ENCODE results near the gene TRIM17.
"Not testable (repeated sequence)": the region's sequence is repeated elsewhere in the genome, so short reads cannot be mapped to it uniquely, and the experiment has no call there.

TRIM17 gene

DNA sequence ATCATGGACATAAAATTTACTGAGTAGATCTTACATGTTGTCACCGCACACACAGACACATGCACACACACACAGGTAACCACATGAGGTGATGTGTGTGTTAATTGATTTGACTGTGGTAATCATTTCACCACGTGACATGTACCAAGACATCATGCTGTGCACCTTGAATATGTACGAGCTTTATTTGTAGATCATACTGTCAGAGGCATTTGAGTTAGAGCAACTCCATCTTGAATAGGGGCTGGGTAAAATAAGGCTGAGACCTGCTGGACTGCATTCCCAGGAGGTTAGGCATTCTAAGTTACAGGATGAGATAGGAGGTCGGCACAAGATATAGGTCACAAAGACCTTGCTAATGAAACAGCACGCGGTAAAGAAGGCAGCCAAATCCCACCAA lies 31.7 kb upstream of the TRIM17 start:
- no peak for DNase-seq (ENCODE audit: low read depth in 2 of 2)

- DNase-seq (ENCODE audit: low read depth in 2 of 2), result no peak
Observed at GRCh38 chr1:228446852-228447251, 30.2 kb upstream of the TRIM17 start.

DNA sequence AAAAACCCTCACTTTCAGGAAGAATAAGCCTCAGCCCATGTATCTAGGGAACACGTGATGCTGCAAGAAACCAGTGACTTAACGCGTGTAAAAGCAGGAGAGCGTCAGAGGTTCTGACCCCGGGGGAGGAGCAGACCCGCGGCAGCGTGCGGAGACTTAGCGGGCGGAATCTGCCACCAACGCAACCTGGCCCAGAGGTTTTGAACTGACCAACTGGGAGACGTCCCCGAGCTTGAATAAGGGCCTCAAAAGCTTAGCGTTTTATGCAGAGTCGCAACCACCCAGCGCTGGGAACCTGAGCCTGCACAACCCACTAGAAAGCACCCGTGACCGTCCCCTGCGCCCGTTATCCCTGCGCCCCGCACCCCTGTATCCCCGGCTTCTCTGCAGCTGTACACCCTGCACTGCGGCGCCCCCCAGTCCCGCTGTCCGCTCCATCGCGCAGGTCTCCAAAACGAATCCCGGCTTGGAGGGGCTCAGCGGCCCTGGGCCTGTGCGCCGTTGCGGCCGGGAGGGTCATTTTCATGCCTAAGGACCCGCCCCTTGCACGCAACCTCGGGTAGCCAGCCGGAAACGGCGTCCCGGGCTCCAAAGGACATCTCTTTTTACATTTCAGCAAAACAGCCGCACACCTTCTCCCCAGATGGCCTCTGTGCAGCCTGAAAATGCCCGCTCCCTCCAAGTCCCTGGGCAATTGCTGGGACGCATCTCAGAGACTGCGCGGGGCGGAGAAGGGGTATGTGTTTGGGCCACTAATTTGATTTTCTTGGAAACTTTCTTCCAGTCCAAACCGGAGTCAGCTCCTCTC lies 29.4 kb upstream of the TRIM17 start:
- DNase-seq (ENCODE audit: low read depth in 2 of 2), result no peak

DNA sequence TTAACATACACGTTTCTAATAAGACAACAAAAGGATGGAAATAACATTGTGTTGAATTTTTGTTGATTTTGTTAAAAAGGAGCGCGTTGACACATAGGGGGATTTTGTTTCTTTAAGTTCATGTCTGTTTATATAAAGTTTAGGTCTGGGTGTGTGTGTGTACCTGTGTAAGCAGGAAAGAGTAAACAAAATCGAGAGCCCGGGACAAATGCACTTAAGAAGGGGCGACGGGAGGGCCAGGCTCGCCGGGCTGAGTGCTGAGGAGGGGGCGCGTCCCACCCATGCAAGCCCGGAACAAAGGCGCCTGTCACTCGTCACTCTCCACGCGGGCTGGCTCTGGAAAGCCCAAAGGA lies 28.8 kb upstream of the TRIM17 start:
- no peak for DNase-seq (ENCODE audit: low read depth in 2 of 2)

GRCh38 chr1:228443395-228443794 lies 26.7 kb upstream of the TRIM17 start:
- no peak for DNase-seq (ENCODE audit: low read depth in 2 of 2)

DNA sequence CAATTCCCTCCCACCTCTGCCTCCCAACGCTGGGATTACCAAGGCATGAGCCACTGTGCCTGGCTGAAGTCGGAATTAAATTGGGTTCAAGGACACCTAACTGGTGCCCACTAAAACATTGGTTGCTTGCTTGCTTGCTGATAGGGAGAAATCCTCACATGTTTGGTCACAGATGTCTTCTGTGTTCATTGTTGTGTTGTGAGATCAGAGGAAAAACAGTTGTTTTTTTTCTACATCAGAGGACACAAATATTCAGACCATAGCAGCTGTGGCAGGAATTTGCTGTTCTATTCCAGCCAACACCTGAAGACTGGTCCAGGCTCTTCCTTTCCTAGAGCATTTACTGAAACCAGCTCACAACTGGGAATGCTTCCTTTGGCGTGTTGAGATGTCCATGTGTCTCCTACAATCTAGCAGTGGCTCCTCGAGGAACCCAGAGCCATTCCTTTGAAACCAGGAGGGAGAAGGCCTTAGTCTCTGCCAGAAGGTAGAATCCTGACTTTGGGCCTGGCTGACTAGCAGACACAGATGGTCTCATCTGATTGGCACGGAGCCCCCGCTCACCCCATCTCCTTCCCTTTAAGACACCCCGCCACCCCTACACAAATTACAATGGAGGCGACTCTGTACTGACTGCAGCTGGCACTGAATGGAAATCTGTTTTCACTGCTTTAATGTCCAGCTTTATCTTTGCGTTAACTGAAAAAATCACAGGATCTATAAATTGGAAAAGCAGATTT lies 24.3 kb upstream of the TRIM17 start:
- DNase-seq (ENCODE audit: low read depth in 2 of 2), result no peak

- DNase-seq (ENCODE audit: low read depth in 2 of 2), result no peak
Observed at GRCh38 chr1:228438266-228438665, 21.6 kb upstream of the TRIM17 start.

GRCh38 chr1:228437424-228437962 lies 20.8 kb upstream of the TRIM17 start:
- no peak for DNase-seq (ENCODE audit: low read depth in 2 of 2)

- no peak for DNase-seq (ENCODE audit: low read depth in 2 of 2)
Observed at GRCh38 chr1:228434689-228435088, 18.0 kb upstream of the TRIM17 start.

- DNase-seq (ENCODE audit: low read depth in 2 of 2), result not testable (repeated sequence)
Observed at GRCh38 chr1:228433337-228434053, 16.8 kb upstream of the TRIM17 start.

- no peak for DNase-seq (ENCODE audit: low read depth in 2 of 2)
Observed at GRCh38 chr1:228430243-228430642, 13.6 kb upstream of the TRIM17 start.

DNA sequence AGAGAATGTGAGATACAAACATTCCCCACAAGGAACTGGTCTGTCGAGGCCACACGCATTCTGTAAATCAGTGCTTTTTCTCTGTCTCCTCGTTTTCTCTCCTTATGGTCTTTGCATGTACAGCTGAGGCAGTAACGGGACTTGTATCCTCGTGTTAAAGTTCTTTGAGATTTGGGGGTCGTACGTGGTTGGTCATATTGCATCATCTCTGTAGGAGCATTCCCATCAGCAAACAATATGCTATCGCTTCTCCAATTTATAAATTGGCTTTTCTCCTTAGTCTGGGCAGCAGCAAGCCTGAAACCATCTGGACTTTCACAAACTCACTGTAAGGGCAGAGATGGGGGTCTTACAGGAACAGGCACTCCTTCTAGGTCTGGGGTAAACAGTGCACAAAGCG lies 13.0 kb upstream of the TRIM17 start:
- no peak for DNase-seq (ENCODE audit: low read depth in 2 of 2)

GRCh38 chr1:228429007-228429406 lies 12.3 kb upstream of the TRIM17 start:
- DNase-seq (ENCODE audit: low read depth in 2 of 2), result no peak

DNA sequence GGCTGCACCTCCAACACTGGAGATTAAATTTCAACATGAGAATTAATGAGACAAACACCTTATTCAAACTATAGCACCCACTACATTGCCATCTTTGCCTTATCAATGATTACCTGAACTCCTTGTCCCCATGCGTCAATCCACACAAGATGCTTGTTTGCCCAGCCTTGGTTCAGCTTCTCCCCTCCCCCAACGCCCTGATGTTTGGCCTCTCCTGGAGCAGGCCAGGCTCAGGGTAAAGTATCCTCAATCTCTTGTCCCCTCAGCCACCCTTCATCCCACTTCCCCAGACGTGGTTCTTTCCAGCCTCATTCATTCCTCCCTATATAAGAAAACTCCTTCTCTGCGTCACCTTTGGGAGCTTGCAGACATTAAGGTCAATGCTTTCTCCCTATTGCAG lies 11.8 kb upstream of the TRIM17 start:
- no peak for DNase-seq (ENCODE audit: low read depth in 2 of 2)

- DNase-seq (ENCODE audit: low read depth in 2 of 2), result no peak
Observed at GRCh38 chr1:228426518-228427175, 10.0 kb upstream of the TRIM17 start.

DNA sequence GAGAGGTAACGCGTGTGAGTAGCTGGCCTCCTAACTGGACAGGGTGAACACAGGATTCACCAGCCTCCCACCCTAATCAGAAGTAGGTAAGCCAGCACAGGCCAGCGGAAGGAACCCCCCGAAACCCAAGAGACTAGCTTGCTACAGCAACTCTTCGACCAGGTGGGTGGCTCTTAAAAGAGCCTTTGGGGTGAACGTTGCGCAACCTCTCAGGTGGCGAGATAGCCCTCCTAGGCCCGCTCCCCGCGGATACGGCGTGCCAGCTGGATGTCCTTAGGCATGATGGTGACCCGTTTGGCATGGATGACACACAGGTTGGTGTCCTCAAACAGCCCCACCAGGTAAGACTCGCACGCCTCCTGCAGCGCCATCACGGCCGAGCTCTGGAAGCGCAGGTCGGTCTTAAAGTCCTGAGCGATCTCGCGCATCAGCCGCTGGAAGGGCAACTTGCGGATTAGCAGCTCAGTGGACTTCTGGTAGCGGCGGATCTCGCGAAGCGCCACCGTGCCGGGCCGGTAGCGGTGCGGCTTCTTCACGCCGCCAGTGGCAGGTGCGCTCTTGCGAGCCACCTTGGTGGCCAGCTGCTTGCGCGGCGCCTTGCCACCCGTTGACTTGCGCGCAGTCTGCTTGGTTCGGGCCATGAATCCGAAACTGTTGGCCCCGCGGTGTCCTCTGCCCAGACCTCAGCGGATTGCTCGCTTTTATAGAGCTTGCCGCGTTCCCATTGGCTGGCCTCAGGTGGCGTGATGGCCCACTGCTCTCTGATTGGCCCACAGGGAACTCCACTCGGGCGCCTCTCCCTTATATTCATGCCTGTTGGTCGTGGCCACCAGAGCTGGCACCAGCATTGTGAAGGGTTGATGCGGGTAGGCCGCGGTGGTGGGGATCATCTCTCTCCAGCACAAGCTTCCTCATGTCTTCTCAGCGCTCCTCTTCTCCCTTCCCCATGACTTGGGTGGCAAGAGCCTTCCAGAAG lies 8.3 kb upstream of the TRIM17 start:
- DNase-seq (ENCODE audit: low read depth in 2 of 2), result no peak

- DNase-seq (ENCODE audit: low read depth in 2 of 2), result no peak
Observed at GRCh38 chr1:228423404-228424053, 6.9 kb upstream of the TRIM17 start.

DNA sequence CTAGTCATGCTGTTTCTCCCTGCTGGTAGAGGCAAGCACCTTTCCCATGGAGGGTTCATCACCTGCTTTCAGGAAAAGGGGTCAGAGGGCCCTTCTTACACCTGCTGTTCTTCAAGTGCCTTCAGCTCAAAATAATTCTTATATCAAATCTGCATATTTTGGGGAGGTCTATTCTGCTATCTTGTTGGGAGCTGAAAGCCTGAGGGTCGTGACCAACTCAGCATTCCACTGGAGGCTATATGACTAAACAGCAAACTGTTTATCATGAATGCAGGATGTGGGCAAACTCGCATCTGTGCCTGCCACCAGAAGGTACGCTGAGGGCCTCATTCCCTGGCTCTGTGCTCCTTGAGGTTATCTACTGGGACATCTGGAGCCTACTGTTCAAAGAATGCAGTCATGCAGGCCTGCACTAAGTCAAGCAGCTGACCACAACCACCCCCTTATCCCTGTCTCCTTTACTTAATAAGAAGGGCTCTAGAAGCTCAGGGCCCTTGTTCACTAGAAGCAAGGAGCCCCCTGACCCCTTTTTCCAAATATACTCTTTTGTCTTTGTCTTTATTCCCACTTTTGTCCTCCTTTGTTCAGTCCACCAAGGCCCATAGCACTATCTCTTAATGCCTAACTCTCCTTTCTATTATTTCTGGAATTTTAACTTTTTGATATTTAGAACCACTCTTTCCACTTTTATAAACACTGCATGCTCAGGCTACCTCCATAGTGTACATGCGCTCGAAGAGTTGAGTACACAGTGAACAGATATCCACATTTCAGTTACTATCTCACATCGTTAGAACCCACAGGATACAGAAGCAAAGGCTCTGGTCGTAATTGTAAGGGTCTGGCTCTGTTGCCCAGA lies 4.5 kb upstream of the TRIM17 start:
- no peak for DNase-seq (ENCODE audit: low read depth in 2 of 2)

All from fibroblast of skin of left biceps (primary cell).